NCI-H82 treated with DMSO at 0.1 percent for 48 hours (cell line): ENCODE results near the gene TP53BP1.
"Not testable (repeated sequence)": the region's sequence is repeated elsewhere in the genome, so short reads cannot be mapped to it uniquely, and the experiment has no call there.

Experiments
- DNase-seq: peaks from one replicate; lab custom pipeline; 2025; ENCODE audit not compliant: unreplicated experiment; lab: John Stamatoyannopoulos, UW

TP53BP1 gene

DNA sequence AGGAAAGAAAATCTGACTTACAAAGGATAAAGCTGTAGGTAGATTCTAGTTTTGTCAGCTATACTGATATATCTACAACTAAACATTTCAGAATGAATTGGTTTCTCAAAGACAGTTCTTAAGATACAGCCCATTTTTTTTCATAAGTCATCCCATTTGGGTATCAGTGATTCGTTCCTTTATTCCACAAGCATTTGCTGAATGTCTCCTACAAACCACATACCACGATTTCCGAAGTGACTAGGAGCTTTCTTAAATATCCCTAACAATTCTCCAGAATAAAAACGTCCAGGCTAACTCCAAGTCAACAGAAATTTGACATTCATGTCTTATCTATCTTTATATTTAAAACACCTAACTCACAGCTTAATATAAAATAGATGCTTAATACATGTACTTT, 59.8 kb downstream of the TP53BP1 start:
- DNase-seq, result no peak

DNA sequence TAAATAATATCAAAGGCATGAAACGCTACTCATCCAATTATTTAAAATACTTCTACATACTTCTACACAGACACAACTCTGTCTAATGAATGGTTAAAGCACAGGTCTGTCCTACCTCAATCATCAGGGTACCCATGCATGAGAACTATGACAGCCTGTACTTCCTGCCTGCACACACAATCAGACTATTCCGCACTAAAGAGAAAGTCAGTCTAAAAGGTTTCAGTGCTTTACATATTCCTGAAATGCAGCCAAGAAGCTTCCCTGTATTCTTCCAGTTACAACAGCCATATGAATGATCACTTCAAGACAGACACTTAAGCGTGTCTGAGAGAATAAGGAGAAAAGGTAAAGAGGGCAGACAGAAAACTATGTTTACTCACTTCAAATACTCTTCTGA, 63.3 kb downstream of the TP53BP1 start:
- DNase-seq, result no peak

- DNase-seq, result no peak
Measured at GRCh38 chr15:43423793-43424192, 69.2 kb downstream of the TP53BP1 start.

DNA sequence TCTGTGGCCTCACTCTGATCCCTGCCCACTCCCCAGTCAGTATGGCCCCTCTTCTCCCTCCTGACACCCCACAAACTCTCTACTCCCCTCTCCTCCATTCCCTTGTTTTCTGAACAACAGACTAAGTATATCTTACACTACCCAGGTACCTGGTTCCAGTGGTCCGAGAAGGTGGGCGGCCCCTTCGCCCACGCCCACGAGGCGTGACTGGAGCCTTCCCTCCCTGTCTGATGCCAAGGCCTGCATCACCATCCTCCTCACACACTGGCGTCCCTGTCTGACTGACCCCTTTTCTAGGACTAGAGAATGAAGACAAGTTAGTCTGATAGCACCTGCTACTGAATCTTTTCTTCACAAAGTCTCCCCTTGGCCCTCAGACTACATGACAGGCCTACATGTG, 72.1 kb downstream of the TP53BP1 start:
- no peak for DNase-seq

GRCh38 chr15:43420435-43420834, 72.5 kb downstream of the TP53BP1 start:
- DNase-seq, result no peak

DNA sequence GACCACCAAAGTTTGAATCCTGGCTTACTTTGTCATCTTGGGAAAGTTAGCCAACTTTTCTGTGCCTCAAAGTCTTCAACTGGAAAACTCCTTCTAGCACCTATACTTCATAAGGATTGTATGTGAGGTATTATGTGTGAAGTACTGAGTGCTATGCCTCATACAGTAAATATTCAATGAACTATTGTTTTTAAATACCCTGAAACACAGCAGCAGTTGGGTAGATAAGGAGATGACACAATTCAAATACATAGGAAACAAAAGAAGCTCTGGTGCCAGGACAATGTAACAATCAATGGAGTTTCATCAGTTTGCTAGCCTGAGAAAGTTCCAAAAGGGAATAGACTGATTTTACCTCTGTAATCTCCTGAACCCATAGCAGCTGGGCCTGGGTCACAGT, 78.8 kb downstream of the TP53BP1 start:
- DNase-seq, result no peak

DNA sequence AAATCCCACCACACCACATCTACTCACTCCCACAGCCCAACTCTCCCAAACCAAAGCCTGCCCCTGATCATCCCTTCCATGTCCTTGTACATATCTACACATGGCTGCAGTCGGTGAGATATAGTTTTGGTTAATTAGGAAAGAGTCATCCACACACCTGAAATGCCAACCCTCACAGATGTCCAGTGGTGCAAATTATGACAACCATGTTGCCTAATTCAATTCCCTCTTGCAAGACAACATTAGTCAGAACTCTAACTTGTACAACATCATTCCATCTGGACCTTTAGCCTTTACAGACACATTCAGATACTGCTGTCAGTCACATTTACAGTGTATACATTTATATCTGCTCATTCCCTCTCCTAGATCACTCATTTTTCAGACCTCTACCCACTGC, 80.9 kb downstream of the TP53BP1 start:
- DNase-seq, result no peak

DNA sequence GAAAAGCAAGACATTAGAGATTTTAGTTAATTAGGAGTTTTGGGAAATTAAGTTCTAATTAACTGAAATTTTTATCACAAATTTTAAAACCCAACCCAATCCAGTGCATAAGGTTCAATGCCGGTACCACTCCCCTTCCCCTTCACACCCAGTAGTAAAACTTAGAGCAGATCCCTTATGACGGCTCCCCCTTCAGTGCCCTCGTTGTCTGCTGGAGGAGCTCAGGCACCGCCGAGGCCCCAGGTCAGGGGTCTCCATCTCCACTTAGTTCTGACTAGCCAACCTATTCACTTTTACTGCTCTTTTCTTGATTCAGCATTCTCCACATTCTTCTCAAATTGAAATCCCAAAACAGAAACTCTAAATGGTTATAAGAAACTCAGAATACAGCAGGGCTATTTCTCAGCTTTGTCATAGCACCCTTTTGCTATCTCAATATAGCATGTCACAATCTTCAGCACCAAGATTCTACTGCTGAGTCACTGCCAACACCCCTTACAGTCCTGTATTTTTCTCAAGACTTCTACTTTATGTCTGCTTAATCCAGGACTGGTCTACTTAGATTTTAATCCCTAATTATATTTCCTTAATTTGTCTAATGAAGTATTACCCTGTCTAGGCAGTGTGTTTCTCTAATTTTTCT, 82.3 kb downstream of the TP53BP1 start:
- no peak for DNase-seq

GRCh38 chr15:43408789-43409188, 84.2 kb downstream of the TP53BP1 start:
- DNase-seq, result no peak

DNA sequence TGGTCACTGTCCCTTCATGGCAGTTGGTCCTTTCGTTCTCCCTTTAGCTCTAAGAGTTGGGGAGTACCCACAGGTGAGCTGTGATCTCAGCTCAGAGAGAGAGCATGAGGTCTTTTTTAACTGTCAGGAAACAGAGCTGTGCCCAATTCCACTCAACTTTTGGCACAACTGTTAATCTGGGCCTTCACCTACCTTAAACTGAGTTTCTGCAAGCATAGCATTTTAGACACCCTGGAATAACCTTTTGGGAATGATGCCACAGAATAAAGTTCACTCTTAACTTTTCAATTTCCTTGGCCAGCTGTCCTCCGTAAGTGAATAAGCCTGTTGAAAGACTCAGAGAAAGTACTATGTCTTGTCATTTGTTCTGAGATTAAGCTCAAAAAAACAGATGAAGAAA, 86.1 kb downstream of the TP53BP1 start:
- DNase-seq, result no peak

- DNase-seq, result no peak
Measured at GRCh38 chr15:43406189-43406588, 86.8 kb downstream of the TP53BP1 start.

GRCh38 chr15:43404130-43404529, 88.8 kb downstream of the TP53BP1 start:
- no peak for DNase-seq

DNA sequence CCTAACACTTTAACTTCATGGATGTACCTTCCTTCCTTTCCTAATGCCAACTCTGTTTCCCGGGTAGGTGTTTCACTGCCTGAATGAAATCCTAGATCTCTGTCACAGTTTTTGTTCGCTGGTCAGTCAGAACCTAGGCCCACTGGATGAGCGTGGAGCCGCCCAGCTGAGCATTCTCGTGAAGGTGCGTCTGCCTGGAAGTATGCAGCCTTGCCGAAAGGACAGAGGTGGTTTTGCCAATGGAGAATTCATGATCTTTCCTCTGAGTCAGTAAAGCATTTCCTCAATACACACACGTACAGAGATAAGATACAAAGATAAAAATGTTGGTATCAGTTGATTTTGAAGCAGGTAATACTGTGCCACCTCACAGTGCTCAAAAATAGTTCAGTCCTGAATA, 89.3 kb downstream of the TP53BP1 start:
- DNase-seq, result no peak

DNA sequence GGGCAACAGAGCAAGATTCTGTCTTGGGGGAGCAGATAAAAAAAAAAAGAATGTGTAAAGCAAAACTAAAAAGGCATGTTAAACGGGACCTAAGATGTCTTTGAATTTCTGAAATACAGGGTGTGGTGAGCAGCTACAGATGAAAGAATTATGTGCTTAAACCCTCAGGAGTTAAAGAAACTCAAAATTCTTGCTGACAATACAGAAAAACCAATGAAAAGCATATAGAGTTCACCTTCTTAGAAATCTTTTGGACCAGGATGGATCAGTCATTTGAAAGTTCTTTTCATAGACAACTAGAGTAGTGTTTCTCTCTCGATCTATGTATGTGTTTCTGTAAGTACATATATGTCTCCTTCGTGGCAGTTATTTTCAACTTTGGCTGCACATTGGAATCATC, 90.7 kb downstream of the TP53BP1 start:
- no peak for DNase-seq

DNA sequence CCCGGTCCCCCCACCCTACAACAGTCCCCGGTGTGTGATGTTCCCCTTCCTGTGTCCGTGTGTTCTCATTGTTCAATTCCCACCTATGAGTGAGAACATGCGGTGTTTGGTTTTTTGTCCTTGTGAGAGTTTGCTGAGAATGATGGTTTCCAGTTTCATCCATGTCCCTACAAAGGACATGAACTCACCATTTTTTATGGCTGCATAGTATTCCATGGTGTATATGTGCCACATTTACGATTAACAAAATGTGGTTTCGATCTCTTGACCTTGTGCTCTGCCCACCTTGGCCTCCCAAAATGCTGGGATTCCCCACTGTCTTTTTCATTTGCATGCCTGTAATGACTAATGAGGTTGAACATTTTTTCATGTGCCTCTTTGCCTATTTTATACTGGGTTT, 99.4 kb downstream of the TP53BP1 start:
- not testable (repeated sequence) for DNase-seq

DNA sequence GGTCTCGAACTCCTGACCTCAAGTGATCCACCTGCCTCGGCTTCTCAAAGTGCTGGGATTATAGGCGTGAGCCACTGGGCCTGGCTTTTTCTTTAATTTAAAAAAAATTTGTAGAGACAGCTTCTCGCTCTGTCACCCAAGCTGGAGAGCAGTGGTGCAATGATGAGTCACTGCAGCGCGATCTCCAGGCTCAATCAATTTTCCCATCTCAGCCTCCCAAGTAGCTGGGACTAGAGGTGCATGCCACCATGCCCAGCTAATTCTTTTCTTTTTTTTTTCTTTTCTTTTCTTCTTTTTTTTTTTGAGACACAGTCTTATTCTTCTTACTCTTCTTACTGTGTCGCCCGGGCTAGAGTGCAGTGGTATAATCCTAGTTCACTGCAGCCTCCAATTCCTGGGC, 102.2 kb downstream of the TP53BP1 start:
- no peak for DNase-seq

GRCh38 chr15:43383070-43383469, 109.9 kb downstream of the TP53BP1 start:
- no peak for DNase-seq

DNA sequence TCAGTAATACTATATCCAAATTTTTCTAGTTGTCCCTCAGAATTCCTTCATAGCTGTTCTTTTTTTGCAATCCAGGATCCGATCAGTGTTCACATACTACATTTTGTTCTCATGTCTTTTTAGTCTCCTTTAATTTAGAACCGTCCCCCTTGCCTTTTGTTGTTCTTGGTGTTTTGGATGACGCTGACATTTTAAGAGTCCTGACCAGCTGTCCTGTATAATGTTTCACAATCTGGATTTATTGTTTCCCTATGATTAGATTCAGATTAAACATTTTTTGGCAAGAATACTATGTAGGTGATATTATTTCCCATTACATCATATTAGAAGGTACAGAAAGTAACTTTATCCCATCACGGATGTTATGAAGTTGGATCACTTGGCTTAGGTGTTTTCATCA, 110.6 kb downstream of the TP53BP1 start:
- no peak for DNase-seq

GRCh38 chr15:43378601-43379000, 114.4 kb downstream of the TP53BP1 start:
- DNase-seq, result peak; percentile 44

DNA sequence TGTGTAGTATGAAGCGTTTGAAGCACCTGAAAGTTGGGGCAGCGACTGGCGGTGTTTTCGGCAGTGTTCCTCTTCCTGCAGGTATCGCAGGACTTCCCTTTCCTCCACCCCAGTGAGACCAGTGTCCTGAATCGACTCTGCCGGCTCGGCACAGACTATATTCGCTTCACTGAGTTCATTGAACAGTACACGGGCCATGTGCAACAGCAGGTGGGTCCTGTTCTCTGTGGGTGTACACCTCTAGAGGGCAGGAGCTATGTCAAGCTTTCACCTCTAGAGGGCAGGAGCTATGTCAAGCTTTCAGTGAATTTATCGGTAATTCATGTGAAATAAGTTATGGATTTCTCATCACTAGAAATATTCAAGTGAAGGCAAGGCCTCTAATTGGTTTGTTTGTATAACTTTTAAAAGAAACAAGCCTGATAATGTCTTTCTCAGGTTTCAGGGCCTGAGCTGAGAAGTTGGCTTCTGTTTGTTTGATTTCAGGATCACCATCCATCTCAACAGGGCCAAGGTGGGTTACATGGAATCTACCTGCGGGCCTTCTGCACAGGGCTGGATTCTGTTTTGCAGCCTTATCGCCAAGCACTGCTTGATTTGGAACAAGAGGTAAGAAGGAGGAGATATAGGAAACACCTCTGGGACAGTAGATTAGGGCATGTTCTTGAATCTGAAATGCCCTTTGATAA, 116.8 kb downstream of the TP53BP1 start:
- DNase-seq, result no peak

DNA sequence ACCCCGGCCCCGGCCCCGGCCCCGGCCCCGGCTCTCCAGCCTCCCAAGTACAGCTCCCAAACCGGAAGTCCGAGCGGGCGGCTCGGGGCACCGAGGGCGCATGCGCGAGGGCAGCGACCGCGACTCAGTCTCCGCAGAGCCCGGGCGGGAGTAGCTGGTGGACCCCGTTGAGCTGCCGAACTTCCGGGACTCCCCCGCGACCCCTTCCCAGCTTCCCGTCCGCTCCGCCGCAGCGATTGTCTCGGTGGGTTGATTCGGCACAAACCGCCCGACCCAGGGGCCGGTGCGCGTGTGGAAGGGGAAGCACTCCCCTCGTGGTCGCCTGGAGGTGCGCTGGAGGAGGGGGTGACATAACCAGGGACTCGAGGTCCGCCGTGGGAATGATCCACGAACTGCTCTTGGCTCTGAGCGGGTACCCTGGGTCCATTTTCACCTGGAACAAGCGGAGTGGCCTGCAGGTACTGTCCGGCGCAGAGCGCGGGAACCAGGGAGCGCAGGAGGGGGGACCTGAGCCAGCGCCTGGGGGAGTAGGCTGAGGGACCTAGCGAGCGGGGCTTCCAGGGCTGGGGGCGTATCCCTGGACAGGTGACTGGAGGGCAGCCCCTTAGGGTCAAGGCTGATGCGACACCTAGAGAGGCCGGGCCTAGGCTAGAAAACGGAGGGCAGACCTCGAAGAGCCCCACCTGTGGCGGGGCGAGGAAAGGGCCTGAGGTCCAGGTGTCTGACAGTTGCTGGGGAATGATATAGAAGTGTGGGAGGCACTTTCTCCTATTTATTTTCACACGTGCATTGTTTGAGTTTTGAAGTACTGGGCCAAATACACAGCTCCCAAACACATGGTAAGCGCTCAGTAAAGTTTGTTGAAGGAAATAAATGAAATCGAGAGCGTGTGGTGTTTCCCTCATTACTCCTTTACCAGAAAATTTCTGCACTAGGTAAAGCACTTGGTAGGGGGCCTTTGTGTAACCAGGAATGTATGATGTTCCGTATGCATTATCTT, 121.7 kb downstream of the TP53BP1 start, which contains the start of the genes TUBGCP4 and ZSCAN29:
TUBGCP4 (plus strand) TSS at position 127 of the 1,000 bp plus-strand sequence; CDS start at position 381, 254 bp downstream.
ZSCAN29 (minus strand) TSS at position 69 of the 1,000 bp plus-strand sequence. CDS start 1,130 bp downstream, outside the sequence.
- DNase-seq, result peak; percentile 73
